Stimulated activated CD8-positive, alpha-beta memory T cell treated with anti-CD3 and anti-CD28 coated beads, Interleukin-4, amount 100 ng/mL, for 4 hours (primary cell): ENCODE measurements around the gene SUSD6.
"Not testable (repeated sequence)": the region's sequence is repeated elsewhere in the genome, so short reads cannot be mapped to it uniquely, and the experiment has no call there.

Experiments
- DNase-seq, 2 donors: peaks; one replicate each; pipeline ENCODE4 v3.0.0-alpha.2; 2020; ENCODE audit warnings: low read depth in 2 of 2, low spot score in 1 of 2

SUSD6 gene

GRCh38 chr14:69620211-69620611 is 8.8 kb downstream of the SUSD6 start:
- DNase-seq: no peak

- no peak for DNase-seq
Measured at GRCh38 chr14:69620981-69621380, 9.6 kb downstream of the SUSD6 start.

- no peak for DNase-seq
Measured at GRCh38 chr14:69624136-69624535, 12.7 kb downstream of the SUSD6 start.

- peak; percentile 37 to 58 for DNase-seq
Measured at GRCh38 chr14:69625299-69626131, 14.1 kb downstream of the SUSD6 start.

- DNase-seq: no peak
Measured at GRCh38 chr14:69626132-69626500, 14.7 kb downstream of the SUSD6 start.

GRCh38 chr14:69629225-69630127 is 18.1 kb downstream of the SUSD6 start:
- no peak for DNase-seq

GRCh38 chr14:69630360-69630759 is 19.0 kb downstream of the SUSD6 start:
- DNase-seq: no peak

- no peak for DNase-seq
Measured at GRCh38 chr14:69631509-69631908, 20.1 kb downstream of the SUSD6 start.

GRCh38 chr14:69632164-69632563 is 20.8 kb downstream of the SUSD6 start:
- DNase-seq: no peak

GRCh38 chr14:69632593-69633151 is 21.3 kb downstream of the SUSD6 start:
- DNase-seq: no peak

- DNase-seq: no peak
Measured at GRCh38 chr14:69633238-69633637, 21.8 kb downstream of the SUSD6 start.

- peak in 1 of 2 donors; percentile 32 for DNase-seq
Measured at GRCh38 chr14:69635981-69636639, 24.7 kb downstream of the SUSD6 start.

GRCh38 chr14:69636718-69637480 is 25.5 kb downstream of the SUSD6 start:
- DNase-seq: no peak

GRCh38 chr14:69637503-69638031 is 26.2 kb downstream of the SUSD6 start:
- no peak for DNase-seq

GRCh38 chr14:69640931-69641330 is 29.5 kb downstream of the SUSD6 start:
- no peak for DNase-seq

GRCh38 chr14:69642212-69642793 is 30.9 kb downstream of the SUSD6 start:
- not testable (repeated sequence) for DNase-seq

- peak in 1 of 2 donors; percentile 64 for DNase-seq
Measured at GRCh38 chr14:69643430-69644200, 32.2 kb downstream of the SUSD6 start.

- DNase-seq: no peak
Measured at GRCh38 chr14:69644814-69645213, 33.4 kb downstream of the SUSD6 start.

GRCh38 chr14:69647213-69647612 is 35.8 kb downstream of the SUSD6 start:
- no peak for DNase-seq
